ENCODE results near the gene GEN1. TPM values are rescaled to one million over a fixed set of nuclear protein-coding genes. Genes with fewer than 3 reads are reported as not detected.
"Not testable (repeated sequence)": the region's sequence is repeated elsewhere in the genome, so short reads cannot be mapped to it uniquely, and the experiment has no call there.

The GEN1 gene
- total RNA-seq, 1 donor from 2014 or later: 21.9 TPM

DNA sequence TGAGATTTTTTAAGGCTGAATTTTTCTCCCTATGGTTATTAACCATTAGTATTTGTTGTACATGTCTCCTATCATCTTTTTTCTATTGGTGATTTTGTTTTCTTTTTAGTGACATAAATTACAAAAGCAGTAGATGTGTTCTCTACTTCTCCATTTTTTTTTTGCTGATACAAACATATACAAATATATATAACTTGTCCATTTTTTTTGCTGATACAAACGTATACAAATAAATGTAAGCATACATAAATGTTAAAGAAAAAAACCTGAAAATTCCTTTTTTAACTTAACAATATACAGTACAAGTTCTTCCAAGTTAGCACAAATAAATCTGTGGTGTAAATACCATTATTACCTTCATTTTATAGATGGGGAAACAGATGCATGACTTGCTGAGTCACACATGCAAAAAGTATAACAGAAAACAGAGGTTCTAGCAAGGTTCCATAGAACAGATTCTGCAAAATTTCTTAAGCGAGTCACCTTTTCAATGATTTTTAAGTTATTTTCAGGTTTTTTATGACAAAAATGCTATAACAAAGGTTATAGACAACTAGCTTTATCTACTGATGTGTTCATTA, 64.4 kb downstream of the GEN1 start:
- H3K4me1 Mint-ChIP-seq (ENCODE audit: unreplicated experiment): peaks cover 26% of the 10 kb centered on the region
- no peak for TF ChIP-seq CTCF (conservative IDR thresholded peaks at IDR 0.05)
- H3K9me3 Mint-ChIP-seq: no peaks in the 10 kb centered on the region
- DNase-seq (ENCODE audit: extremely low spot score, unreplicated experiment): no peak
- H3K27ac Mint-ChIP-seq: no peak overlapping the region
- no peak overlapping the region for H3K4me3 Mint-ChIP-seq
- H3K36me3 Mint-ChIP-seq: no peaks in the 10 kb centered on the region
- H3K27me3 Mint-ChIP-seq: peaks cover 4% of the 10 kb centered on the region

GRCh38 chr2:17821080-17821479, 67.1 kb downstream of the GEN1 start:
- no peaks in the 10 kb centered on the region for H3K9me3 Mint-ChIP-seq
- peaks cover 31% of the 10 kb centered on the region for H3K4me1 Mint-ChIP-seq (ENCODE audit: unreplicated experiment)
- no peak for DNase-seq (ENCODE audit: extremely low spot score, unreplicated experiment)

DNA sequence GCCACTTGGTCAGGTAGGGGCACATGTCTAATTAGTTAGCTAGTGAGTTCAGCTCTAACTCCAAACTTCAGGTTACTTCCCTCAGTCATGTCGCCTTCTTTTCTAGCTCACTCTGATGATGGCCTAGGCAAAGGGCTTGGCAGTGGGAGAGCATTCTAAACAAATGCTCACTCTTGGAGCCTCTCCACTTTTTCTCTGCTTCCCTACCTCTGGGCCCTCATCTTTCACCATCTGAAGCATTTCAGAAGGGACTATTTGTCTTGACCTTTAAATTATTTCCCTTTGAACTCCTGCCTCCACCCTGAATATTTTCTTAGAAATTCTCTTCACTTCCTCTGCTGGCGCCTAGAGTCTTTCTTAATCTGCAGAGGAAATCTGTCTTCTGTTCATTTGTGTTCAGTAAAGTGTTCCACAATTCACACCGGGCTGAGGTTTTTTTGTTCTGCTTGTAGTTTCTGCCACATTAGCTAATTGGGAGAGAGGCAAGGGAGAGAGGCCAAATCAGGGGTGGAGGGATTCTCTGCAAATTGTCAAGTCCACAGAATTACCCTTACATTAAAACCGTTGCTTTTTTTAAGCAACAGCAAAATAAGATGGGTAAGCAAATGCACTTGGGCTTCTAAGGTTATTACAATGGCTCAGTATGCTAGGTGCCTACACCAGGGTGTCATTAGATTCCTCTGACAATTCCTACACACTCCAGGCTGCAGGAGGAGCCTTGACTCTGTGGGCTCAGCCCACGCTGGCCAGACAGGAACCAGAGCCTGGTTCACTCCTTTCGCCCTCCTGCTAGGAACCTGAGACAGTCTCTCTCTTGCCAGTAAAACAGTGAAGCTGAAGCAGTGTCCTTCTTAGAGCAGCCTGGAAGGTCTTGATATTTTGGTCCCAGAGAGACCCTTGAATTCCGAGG, 67.9 kb downstream of the GEN1 start:
- DNase-seq (ENCODE audit: extremely low spot score, unreplicated experiment): no peak
- Mint-ChIP-seq H3K4me3 (peak overlapping the region; percentile 5), H3K27ac (peak overlapping the region; percentile 4)

More at GRCh38 chr2:17821080-17821479, 67.1 kb downstream of the GEN1 start:
- Mint-ChIP-seq H3K27me3 (peaks cover 4% of the 10 kb centered on the region), H3K27ac (no peak overlapping the region), H3K4me3 (no peak overlapping the region), H3K36me3 (no peaks in the 10 kb centered on the region)
- no peak for TF ChIP-seq CTCF (conservative IDR thresholded peaks at IDR 0.05)

DNA sequence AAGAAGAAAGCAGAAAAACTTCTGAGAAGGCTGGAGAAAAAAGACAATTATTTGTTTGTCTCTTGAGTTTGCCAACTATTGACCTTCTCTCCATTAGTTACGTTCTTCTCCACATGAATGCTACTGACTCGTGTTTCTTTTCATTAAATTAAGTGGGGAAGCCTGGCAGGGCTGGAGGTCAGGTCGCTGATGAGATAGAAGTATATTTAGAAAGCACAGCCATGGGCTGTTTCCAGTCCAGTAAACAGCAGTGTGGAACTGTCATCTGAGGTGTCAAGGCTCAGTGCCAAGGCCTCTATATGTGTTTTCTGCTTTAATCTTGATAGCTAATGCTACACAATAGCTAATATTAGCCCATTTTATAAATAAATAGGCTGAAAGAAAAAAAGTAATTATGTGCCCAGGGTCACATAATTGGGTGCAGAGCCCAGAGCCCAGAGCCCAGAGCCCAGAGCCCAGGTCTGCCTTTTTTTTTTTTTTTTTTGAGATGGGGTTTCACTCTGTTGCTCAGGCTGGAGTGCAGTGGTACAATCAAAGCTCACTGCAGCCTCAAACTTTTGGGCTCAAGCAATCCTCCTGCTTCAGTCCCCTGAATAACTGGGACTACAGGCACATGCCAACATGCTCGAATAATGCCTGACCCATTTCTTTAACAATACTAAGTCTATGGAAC, 68.6 kb downstream of the GEN1 start:
- H3K4me3 Mint-ChIP-seq: peak overlapping the region; percentile 5
- TF ChIP-seq CTCF (conservative IDR thresholded peaks at IDR 0.05): no peak
- H3K36me3 Mint-ChIP-seq: no peaks in the 10 kb centered on the region
- peaks cover 27% of the 10 kb centered on the region for H3K4me1 Mint-ChIP-seq (ENCODE audit: unreplicated experiment)
- no peak for DNase-seq (ENCODE audit: extremely low spot score, unreplicated experiment)
- peak overlapping the region; percentile 4 for H3K27ac Mint-ChIP-seq
- H3K9me3 Mint-ChIP-seq: no peaks in the 10 kb centered on the region
- peaks cover 5% of the 10 kb centered on the region for H3K27me3 Mint-ChIP-seq

More for the DNA sequence above, 67.9 kb downstream of the GEN1 start:
- H3K4me1 Mint-ChIP-seq (ENCODE audit: unreplicated experiment): peaks cover 31% of the 10 kb centered on the region
- no peaks in the 10 kb centered on the region for H3K9me3 Mint-ChIP-seq
- no peaks in the 10 kb centered on the region for H3K36me3 Mint-ChIP-seq
- H3K27me3 Mint-ChIP-seq: peaks cover 7% of the 10 kb centered on the region
- TF ChIP-seq CTCF (conservative IDR thresholded peaks at IDR 0.05): no peak

DNA sequence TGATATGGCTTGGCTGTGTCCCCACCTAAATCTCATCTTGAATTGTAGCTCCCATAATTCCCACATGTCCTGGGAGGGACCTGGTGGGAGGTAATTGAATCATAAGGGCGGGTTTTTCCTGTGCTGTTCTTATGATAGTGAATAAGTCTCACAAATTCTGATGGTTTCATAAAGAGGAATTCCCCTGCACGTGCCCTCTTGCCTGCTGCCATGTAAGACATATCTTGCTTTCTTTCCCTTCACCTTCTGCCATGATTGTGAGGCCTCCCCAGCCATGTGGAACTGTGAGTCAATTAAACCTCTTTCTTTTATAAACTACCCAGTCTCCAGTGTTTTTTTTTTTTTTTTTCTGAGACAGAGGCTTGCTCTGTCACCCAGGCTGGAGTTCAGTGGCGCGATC, 69.7 kb downstream of the GEN1 start:
- H3K27ac Mint-ChIP-seq; H3K27me3 Mint-ChIP-seq; DNase-seq (ENCODE audit: extremely low spot score, unreplicated experiment); H3K36me3 Mint-ChIP-seq; H3K9me3 Mint-ChIP-seq; H3K4me3 Mint-ChIP-seq: not testable (repeated sequence)
- peaks cover 26% of the 10 kb centered on the region for H3K4me1 Mint-ChIP-seq (ENCODE audit: unreplicated experiment)
